ENCODE measurements around the gene KIAA0513.

KIAA0513 gene

GRCh38 chr16:85077576-85078125, 50.1 kb downstream of the KIAA0513 start:
- H3K4me3 ChIP-seq (replicated peaks; ENCODE audit: insufficient read depth, low read length), result no peak overlapping the region
- no peak for DNase-seq (ENCODE audit: low read depth in 1 of 2, low spot score in 1 of 2)
- no peak for TF ChIP-seq GABPA (IDR thresholded peaks at IDR 0.05; ENCODE audit: low read depth)
- TF ChIP-seq SPI1 (IDR thresholded peaks at IDR 0.05; ENCODE audit: borderline replicate concordance, low read depth), result no peak
- TF ChIP-seq REST (IDR thresholded peaks at IDR 0.05; ENCODE audit: insufficient replicate concordance, low read depth), result no peak
- TF ChIP-seq POLR2AphosphoS5 (IDR thresholded peaks at IDR 0.05; ENCODE audit: low read depth), result no peak
- no peak for TF ChIP-seq CTCF (IDR thresholded peaks at IDR 0.05; ENCODE audit: insufficient read depth, low read length)
- peaks cover 34% of the 10 kb centered on the region for H3K27me3 ChIP-seq (ENCODE audit: insufficient read depth, poor library complexity, severe bottlenecking)
- no peak overlapping the region; the same call in 1 of the 2 replicates for H3K27ac ChIP-seq (replicated peaks)

GRCh38 chr16:85078226-85078625, 50.6 kb downstream of the KIAA0513 start:
- Histone ChIP-seq H3K27ac (replicated peaks) (peak overlapping the region; percentile 1; the same call in 1 of the 2 replicates), H3K27me3 (ENCODE audit: insufficient read depth, poor library complexity, severe bottlenecking) (peaks cover 40% of the 10 kb centered on the region), H3K4me3 (replicated peaks; ENCODE audit: insufficient read depth, low read length) (no peak overlapping the region)
- TF ChIP-seq REST (IDR thresholded peaks at IDR 0.05; ENCODE audit: insufficient replicate concordance, low read depth), result no peak
- TF ChIP-seq POLR2AphosphoS5 (IDR thresholded peaks at IDR 0.05; ENCODE audit: low read depth), result no peak
- TF ChIP-seq CTCF (IDR thresholded peaks at IDR 0.05; ENCODE audit: insufficient read depth, low read length), result no peak
- no peak for TF ChIP-seq GABPA (IDR thresholded peaks at IDR 0.05; ENCODE audit: low read depth)
- TF ChIP-seq SPI1 (IDR thresholded peaks at IDR 0.05; ENCODE audit: borderline replicate concordance, low read depth), result no peak
- peak in 1 of 2 experiments; percentile 55 for DNase-seq (ENCODE audit: low read depth in 1 of 2, low spot score in 1 of 2)

- Histone ChIP-seq H3K27ac (replicated peaks) (no peak overlapping the region), H3K27me3 (ENCODE audit: insufficient read depth, poor library complexity, severe bottlenecking) (peaks cover 44% of the 10 kb centered on the region), H3K4me3 (replicated peaks; ENCODE audit: insufficient read depth, low read length) (no peak overlapping the region)
- no peak for DNase-seq (ENCODE audit: low read depth in 1 of 2, low spot score in 1 of 2)
- TF ChIP-seq REST (IDR thresholded peaks at IDR 0.05; ENCODE audit: insufficient replicate concordance, low read depth) (no peak), CTCF (IDR thresholded peaks at IDR 0.05; ENCODE audit: insufficient read depth, low read length) (no peak), SPI1 (IDR thresholded peaks at IDR 0.05; ENCODE audit: borderline replicate concordance, low read depth) (no peak), POLR2AphosphoS5 (IDR thresholded peaks at IDR 0.05; ENCODE audit: low read depth) (no peak), GABPA (IDR thresholded peaks at IDR 0.05; ENCODE audit: low read depth) (no peak)
Measured at GRCh38 chr16:85078952-85079351, 51.4 kb downstream of the KIAA0513 start.
